Measurements from ENCODE around the gene WNT3. TPM values are rescaled to one million over a fixed set of nuclear protein-coding genes. Genes with fewer than 3 reads are reported as not detected.

WNT3 gene
- polyA plus RNA-seq, 2 of the 4 experiments (the other 2 are of a cell fraction): 8.3 to 10.8 TPM

- peak; percentile 19 to 51; a peak in 4 of 5 replicates for TF ChIP-seq JUN (IDR thresholded peaks at IDR 0.05)
Measured at GRCh38 chr17:46771561-46772474, 46.7 kb downstream of the WNT3 start (continued).

- 6% methylated on average over 19 of the region's 73 CpGs for WGBS (ENCODE audit: missing lambda C conversion rate)
- TF ChIP-seq PBX3 (IDR thresholded peaks at IDR 0.05) (0 out of 2 replicates have a peak, but pooled peaks have one; percentile 10), RNF2 (IDR thresholded peaks at IDR 0.05; ENCODE audit: borderline replicate concordance, low read depth) (no peak), MAZ (IDR thresholded peaks at IDR 0.05; ENCODE audit: borderline replicate concordance, low read depth, low read length) (no peak), PHF8 (IDR thresholded peaks at IDR 0.05; ENCODE audit: borderline replicate concordance, low read depth) (peak; percentile 77; the same call in 1 of the 2 replicates), BHLHE40 (IDR thresholded peaks at IDR 0.05; ENCODE audit: low read depth, low read length) (no peak), E2F6 (IDR thresholded peaks at IDR 0.05; ENCODE audit: borderline replicate concordance, low read depth) (peak; percentile 85), TFCP2L1 (CRISPR knock-in tag; IDR thresholded peaks at IDR 0.05) (peak; percentile 44; the same call in 1 of the 2 replicates), HOXB5 (CRISPR knock-in tag; IDR thresholded peaks at IDR 0.05) (no peak), BCL3 (IDR thresholded peaks at IDR 0.05) (0 out of 3 replicates have a peak, but pooled peaks have one; percentile 3), USF2 (IDR thresholded peaks at IDR 0.05) (no peak), TP53 (CRISPR knock-in tag; IDR thresholded peaks at IDR 0.05) (peak; percentile 66; the same call in 1 of the 2 replicates), MAX (IDR thresholded peaks at IDR 0.05) (peak; percentile 63), MYC (IDR thresholded peaks at IDR 0.05; ENCODE audit: borderline replicate concordance, low read length) (0 out of 2 replicates have a peak, but pooled peaks have one; percentile 40), POLR2A (IDR thresholded peaks at IDR 0.05; ENCODE audit: low read length) (peak; percentile 69), REST (IDR thresholded peaks at IDR 0.05) (no peak), ESRRA (IDR thresholded peaks at IDR 0.05; ENCODE audit: borderline replicate concordance, low read length) (no peak), ELK1 (IDR thresholded peaks at IDR 0.05; ENCODE audit: low read depth, low read length) (no peak), JUN (IDR thresholded peaks at IDR 0.05) (peak; percentile 42 to 79)
- H3K4me1 ChIP-seq: peaks cover 28% of the 10 kb centered on the region
- H3K9me3 ChIP-seq: no peaks in the 10 kb centered on the region
- peak overlapping the region; percentile 89 for H3K4me2 ChIP-seq
- H3K4me3 ChIP-seq: peak overlapping the region; percentile 57
- peak; percentile 62 to 76 for DNase-seq (ENCODE audit: low read depth in 1 of 2, low spot score in 1 of 2)
- ATAC-seq: peak; percentile 75 to 87
- FAIRE-seq: no peak
- H3K27ac ChIP-seq: peak overlapping the region; percentile 86 to 94
- ChIA-PET POLR2A (interaction anchor here (0.6 to 0.7 kb wide), 4 partner anchors 10 to 64 kb away, joined by 3 read pairs; no protein-coding TSS in a partner anchor), CTCF (interaction anchor here (1.6 kb wide), 1 partner anchor 8 kb away, joined by 3 read pairs; no protein-coding TSS in a partner anchor)
Measured at GRCh38 chr17:46770818-46771560, 47.5 kb downstream of the WNT3 start.

All from A549 (cell line).